ENCODE measurements around the gene OGDH.

Gene OGDH

DNA sequence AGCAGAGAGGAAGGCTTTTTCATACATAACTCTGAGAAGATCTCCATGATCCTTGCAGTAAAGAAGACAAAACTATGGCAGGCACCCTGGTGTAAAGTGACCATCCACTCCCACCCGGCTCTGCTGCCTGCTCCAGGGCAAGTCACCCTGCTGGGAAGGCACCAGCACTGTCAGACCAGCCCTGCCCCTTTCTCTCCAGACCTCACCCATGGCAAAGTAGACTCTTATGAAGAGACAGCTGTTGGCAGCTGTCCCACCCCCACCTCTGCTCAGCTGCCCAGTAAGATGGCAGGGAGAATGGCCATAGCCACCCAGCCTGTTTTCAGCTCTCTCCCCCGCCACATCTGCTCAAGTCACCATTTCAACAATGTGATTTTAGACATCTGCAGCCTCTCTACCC is 133.6 kb downstream of the OGDH start:
- no peak for DNase-seq

DNA sequence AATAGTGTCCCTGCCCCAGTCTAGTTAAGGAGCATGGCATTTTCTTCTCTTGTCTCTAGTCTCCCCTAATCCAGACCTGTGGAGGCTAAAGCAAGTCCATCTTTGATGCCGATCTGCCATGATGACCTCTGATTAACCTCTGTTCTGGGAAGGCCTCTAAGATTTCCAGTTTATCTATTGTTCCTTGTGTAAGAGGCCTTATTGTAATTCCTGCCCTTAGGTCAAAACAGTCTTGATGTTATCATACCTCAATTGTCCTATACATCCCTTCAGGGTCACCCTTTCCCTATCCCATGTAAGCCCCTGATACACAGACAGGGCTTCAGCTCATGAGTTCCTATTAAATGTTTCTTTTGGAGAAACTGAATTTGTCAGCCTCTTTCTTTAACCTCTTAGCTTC is 137.3 kb downstream of the OGDH start:
- DNase-seq = no peak

DNA sequence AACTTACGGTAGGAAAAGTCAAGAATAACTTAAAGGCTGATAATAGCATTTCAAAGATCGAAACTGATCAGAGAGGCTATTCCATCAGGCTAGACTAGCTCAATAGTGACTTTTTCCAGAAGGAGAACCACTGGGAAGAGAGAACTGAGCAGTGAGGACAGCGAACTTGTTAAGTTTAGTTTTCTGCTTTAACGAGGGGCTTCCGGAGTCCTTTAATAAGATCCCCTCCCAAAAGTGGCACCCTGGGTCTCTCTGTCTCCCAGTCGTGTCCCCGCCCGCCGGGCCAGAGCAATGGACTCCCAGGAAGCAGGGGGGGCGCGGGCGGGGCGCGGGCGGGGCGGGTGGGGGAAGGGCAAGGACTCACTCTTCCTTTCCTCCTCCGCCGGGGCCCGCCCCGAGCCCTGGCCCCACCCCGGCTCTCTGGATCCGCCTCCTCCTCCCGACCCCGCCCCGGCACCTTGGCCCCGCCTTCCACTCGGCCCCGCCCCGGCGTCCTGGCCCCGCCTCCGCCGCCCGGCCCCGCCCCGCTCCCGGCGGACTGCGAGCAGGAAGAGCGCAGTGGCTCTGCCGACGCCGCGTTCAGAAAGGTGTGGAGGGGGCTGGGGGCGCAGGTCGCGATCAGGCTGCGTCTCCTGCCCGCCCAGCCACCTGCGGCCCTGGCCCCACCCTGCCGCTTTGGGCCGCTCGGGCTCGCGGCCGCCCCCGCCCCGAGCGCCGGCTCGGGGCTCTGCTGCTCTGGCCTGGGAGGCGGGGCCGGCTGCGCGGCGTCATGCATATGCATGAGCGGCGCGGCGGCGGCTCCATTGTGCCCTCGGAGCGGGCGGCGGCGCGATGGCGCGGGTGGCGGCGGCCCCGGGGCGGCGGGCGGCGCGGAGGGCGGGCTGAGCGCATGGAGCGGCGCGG is 141.9 kb downstream of the OGDH start, which contains the start of gene ZMIZ2:
Gene ZMIZ2 (plus strand): TSS at position 803 of the 903 bp plus-strand sequence. CDS start 7,403 bp downstream, outside the sequence.
- peak; percentile 93 to 94 for DNase-seq

DNA sequence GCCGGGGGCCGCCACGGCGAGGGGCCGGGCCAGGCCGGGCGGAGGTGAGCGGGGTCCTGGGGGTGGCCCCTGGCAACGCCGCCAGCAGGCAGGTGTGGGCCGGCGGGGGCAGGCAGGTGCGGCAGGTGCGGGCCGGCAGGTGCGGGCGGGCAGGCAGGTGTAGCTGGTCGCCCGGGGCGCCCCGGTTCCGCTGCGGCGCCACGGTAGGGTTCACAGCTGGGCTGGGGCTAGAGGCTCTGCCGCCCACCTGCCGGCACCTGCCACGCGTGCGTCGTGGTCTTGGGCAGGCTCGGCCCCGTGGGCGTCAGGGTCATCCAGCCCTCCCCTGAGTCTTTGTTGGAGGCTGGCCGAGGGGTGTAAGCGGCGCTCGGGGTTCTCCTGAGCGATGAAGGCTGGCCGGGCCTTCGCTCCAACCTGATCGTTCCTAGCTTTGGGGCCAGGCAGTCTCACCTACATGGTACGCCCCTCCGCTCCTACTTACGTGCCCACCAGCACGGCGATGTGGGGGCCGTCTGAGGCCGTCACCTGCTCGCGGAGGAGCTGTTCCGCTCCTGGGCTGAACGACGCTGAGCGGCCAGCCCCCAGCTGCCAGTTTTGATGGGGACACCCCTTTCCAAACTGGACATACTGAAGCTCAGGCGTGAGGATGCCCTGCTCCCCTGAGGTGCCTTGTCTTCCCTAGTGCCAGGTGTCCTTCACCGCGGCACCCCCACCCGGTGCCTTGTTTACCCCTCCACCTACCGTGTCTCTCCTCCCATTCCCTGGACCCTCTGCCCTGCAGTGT is 142.7 kb downstream of the OGDH start:
- DNase-seq = peak; percentile 35 to 47

DNA sequence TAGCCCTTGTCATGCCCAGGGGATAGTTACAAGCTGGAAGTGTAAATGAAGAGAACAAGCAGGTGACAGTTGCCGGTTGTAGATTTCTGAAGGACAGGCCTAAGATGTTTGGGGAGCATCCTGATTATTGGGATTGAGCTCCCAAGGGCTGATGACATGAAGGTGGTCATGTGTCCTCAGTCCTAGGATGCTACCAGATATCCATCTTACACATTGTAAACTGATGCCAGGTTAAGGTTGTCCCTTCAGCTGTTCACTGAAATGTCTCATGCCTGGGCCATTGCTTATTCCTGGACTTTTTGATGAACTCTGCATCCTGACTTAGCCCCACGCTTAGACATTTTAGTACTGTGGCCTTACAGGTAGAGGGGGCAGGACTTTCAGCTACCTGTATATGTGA is 143.6 kb downstream of the OGDH start:
- DNase-seq = no peak

DNA sequence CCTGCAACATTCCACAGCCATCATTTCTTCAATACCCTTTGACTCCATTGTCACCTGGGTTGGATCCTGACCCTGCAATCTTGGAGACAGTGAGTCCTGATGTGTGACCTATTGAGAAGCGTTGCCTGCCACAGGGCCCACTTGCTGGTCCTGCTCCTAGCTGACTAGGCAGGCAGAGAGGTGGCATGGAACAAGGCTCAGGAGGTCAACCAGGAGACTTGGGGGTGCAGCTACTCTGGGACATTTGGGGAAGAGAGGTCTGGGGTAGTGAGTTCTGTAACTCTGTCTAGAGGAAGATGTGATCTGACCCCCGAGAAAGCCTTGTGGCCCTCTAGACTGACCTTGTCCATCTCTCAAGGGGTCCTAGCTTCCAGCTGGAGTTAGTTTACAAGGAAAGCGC is 144.0 kb downstream of the OGDH start:
- DNase-seq = no peak

DNA sequence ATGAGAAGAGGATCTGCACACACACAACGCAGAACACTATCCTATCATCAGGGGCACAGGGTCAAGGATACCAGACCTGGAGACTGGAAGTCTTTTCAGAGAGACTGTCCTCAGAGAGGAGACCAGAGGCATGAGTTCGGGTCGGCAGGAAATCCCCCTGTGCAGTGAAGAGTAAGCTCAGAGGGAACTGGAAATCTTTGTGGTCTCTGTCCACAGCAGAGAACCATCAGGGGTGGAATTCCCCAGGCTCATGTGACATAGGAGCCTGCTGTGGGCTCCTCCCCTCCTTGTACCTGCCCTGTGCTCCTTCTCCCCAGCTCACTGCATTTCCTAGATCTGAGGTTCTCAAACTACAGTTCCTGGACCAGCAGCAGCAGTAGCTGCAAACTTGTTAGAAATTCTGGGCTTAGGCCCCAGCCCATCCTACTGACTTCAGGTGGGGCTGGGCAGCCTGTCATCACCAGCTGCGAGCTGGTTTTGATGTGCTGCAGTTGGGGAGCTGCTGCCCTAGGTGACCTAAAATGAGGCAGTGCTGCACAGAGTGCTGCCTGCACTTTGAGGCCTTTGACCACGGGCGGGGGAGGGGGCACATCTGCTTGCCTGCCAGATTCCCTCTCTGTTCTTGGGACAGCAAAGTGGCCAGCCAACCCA is 144.6 kb downstream of the OGDH start:
- peak; percentile 49 to 57 for DNase-seq

DNA sequence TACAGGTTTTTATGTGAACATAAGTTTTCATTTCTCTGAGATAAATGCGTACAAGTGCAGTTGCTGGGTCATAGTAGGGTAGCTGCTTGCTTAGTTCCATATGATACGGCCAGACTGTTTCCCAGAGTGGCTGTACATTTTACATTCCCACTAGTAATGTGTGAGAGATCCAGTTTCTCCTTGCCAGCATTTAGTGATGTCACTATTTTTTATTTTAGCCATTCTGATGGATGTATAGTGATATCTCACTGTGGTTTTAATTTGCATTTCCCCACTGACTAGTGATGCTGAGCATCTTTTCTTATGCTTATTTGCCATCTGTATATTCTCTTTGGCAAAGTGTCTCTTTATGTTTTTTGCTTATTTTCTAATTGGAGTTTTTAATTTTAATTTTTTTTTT is 146.4 kb downstream of the OGDH start:
- DNase-seq = no peak

DNA sequence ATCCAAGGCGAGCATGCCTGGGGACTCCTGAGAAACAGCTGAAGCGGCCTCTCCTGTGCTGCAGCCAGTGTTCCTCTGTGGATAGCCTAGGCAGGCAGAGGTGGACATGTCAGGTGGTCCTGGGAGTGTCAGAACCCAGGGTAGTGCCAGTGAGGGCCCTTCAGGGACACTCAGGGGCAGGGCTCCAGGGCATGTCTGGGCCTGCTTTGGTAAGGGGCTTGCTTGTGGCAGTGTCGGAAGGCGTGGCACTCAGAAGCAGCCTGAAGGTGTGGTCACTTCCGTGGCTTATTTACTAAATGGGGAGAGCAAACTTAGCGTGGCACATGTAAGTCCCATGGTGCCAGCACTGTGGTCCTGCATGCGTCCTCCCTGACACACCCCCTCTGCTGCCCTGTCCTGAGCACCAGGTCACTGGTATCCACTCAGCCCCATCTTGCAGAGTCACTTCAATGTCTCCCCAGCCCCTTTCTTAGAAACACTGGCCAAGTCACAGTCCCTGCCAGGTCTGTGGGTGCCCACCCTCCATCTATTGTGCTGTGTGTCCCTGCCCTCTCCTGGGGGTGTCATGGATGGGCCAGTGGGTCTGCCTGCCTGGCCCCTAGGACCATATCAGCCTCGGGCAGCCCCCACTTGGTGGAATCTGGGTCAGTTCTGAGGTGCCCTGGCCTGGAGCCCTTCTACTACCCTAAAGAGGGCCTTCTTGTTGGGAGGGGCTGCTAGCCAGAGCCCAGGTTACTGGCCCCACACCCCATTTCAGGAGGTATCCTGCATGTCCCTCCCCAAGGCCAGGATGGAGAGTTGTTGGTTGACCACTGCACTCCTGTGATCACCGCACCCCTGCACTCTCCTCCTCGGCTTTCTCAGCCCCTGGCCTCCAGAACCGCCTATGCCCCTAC is 148.6 kb downstream of the OGDH start:
- no peak for DNase-seq

DNA sequence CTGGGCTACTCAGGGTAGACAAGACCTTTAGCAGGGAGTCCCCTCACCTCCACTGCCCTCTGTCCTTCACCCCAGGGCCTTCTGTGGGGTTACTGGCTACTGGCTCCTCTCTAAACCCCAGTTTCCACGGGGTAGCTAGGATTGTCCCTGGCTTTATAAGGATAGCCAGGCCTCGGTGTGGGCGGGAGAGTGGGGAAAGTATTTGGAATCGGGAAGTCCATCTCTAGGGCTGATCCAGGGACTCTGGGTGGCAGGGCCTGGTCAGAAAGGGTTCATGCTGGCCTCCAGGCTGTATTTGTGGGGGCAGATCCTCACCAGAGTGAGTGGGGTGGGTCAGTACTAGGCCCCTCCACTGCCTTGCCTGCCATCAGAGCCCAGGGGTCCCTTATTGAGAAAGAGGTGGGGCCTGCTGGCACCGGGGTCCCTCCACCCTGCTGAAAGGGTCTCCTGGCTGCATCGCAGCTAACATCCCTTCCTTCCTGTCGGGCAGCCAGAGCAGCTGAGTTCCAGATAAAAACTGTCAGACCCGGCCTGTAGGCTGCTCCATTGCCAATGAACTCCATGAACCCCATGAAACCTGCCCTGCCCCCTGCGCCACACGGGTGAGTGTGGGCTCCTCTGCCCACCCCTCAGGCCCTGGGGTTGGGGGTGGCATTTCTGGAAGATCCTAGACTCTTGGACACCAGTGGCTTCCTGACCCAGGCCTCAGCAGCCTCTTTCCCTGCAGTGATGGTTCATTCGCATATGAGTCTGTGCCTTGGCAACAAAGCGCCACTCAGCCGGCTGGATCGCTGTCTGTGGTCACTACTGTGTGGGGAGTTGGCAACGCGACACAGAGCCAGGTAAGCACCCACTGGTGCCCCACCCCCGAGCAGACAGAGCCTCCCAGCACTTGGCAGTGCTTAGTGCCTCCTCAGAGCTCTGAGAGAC is 149.5 kb downstream of the OGDH start:
- DNase-seq = no peak

DNA sequence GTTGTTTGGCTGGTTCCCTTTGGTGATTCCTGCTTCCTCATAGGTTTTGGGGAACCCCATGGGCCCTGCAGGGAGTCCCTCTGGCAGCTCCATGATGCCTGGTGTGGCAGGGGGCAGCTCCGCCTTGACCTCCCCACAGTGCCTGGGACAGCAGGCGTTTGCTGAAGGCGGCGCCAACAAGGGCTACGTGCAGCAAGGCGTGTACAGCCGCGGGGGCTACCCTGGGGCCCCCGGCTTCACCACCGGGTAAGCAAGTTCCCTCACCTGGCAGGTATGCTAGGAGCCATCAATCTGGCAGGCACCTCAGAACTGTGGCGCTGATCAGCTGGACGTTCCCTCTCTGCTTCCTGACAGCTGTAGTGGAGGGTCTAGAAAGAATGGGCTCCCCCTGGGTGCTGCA is 150.5 kb downstream of the OGDH start:
- no peak for DNase-seq

DNA sequence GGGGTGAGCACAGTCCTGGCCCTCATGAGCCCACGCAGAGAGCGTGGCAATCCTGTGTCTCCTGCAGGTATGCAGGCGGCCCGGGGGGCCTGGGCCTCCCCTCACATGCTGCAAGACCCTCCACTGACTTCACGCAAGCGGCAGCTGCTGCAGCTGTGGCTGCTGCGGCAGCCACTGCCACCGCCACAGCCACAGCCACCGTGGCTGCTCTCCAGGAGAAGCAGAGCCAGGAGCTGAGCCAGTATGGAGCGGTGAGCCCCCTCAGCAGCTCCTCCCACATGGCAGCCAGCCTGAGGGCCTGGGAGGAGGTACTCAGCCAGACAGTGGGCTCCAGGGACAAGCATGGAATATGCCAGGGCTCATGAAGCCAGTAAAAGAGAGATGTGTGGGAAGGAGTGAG is 150.9 kb downstream of the OGDH start:
- DNase-seq = no peak

DNA sequence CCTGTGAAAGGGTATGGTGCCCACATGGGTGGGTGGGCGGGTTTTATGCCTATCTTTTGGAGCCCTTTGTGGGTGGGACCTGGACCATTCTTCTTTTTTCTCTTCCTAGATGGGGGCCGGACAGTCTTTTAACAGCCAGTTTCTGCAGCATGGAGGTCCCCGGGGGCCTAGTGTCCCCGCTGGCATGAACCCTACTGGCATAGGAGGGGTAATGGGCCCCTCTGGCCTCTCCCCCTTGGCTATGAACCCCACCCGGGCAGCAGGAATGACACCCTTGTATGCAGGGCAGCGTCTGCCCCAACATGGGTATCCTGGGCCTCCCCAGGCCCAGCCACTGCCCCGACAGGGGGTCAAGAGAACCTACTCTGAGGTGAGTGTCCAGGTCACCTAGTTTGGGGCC is 151.3 kb downstream of the OGDH start:
- DNase-seq = no peak
